Fibroblast of upper back skin (primary cell): ENCODE data around the gene PHGDH.

Experiments
- DNase-seq: peaks from one replicate; pipeline ENCODE4 v3.0.0-alpha.2; 2013

PHGDH gene

DNA sequence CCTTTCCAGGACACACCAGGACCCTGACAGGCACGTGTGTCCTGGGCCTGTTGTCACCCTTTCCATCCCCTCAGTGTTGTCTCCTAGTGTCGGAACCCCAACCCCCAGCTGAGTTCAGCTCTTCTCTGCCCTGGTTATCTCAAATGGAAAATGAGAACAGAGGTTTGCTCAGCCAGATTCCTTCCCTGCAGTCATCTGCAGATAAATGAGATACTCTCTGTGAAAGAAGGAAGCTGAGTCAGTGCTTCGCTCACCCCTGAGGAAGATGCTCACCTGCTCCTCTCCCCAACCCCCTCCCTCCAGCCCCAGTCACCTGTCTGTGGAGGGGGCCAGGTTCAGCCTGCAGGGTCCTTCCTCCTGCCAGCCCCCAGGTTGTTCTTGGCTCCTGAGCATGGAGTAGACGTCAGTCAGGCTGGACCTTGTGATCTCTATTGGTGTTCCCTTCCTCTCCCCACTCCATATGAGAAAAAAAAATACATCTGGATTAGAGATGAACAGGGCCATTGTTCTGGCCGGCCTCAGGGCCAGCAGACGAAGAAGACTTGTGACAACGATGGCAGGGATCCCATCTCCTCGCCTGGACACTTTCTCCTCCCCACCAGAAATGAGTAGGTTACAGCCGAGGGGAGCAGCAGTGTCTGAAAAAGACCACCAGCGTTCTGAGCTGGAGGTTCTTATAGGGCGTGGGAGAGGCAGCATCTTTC lies 20.9 kb downstream of the PHGDH start:
- DNase-seq: no peak

DNA sequence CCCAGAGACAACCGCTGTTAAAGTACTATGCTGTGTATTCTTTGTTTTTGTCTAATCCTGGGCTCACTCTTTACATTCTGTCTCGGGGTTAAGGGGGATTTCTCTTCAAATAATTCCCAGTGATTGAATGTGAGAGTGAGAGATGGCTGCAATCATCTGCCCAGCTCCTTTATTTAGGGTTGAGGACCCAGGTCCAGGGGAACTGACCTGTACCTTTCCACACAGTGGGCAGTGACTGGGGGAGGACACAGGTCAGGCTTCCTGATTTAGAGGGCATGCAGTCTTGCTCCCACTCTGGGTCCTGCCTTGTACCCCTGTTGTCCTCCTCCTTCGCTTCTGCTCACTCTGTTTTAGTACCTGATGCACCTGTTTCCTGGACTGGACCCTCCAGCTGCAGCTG lies 22.0 kb downstream of the PHGDH start:
- no peak for DNase-seq

DNA sequence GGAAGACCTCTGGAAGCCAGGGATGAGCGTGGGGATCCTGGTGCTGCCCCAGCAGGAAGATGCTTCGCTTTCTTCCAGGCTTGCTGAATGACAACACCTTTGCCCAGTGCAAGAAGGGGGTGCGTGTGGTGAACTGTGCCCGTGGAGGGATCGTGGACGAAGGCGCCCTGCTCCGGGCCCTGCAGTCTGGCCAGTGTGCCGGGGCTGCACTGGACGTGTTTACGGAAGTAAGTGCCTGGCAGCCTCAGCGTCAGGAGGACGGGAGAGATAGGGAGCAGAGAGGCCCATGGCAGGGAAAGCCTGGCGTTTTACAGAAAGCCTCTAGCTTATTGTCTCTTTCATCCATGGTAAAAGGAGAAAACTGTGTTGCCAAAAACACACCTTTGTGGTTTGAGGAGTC lies 23.5 kb downstream of the PHGDH start:
- DNase-seq: no peak

DNA sequence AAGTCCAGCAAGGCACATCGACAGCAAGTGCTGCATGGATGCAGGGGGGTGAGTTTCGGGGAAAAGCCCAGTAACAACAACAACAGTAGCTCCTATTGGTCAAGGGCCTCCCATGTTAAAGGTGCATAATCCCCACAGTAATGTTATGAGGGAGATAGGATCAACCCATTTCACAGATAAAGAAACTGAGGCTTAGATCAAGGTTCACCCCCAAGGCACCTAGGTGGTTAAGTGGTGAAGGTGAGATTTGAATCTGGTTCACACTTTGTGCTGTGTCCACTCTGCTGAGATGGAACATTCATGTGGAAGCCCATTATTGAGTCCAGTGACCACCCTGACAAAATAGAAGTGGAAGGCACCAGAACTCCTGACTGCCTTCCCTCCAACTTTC lies 24.9 kb downstream of the PHGDH start:
- DNase-seq: no peak

GRCh38 chr1:119737040-119737682 lies 25.4 kb downstream of the PHGDH start:
- DNase-seq: no peak

DNA sequence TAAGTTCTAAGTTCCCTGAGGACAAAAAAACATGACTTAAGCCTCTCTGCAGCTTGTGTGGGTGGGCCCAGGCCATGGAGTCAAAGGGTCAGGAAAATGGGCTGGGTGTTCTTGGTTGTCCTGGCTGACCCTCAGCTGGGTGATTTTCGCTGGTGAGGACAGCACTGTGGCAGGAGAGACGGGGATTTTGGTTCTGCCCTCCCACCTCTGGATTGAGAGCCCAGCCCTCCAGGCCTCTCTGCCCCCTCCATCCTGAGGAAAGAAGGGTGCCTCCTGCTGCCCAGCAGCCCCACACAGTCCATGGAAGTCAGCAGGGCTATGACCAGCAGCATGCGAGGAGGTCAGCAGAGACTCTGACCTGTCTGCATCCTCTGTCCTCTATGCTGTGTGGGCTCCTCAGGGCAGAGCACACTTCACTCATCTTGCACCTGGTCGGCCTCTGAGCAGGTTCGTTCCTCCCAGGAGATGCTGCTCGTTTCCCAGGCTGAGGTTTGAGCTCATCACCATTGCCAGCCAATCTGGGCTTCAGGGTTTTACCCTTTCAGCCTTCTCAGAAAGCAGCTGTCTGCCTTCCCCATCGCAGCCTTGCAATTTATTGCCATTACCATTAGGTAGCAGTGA lies 26.5 kb downstream of the PHGDH start:
- DNase-seq: no peak

GRCh38 chr1:119739150-119739549 lies 27.4 kb downstream of the PHGDH start:
- no peak for DNase-seq

DNA sequence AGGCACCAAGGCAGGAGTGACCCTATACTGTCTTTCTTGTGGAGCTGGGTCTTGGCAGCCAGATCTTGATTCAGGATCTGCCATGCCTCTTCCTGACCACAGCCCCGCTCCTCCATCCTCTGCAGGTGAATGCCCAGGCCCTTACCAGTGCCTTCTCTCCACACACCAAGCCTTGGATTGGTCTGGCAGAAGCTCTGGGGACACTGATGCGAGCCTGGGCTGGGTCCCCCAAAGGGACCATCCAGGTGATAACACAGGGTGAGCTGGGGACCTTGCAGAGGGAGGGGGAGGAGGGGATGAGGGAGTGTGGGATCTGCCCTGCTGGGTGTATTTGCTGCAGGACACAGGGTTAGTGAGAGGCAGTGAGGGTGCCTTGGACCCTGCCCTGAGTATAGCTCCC lies 28.5 kb downstream of the PHGDH start:
- no peak for DNase-seq

DNA sequence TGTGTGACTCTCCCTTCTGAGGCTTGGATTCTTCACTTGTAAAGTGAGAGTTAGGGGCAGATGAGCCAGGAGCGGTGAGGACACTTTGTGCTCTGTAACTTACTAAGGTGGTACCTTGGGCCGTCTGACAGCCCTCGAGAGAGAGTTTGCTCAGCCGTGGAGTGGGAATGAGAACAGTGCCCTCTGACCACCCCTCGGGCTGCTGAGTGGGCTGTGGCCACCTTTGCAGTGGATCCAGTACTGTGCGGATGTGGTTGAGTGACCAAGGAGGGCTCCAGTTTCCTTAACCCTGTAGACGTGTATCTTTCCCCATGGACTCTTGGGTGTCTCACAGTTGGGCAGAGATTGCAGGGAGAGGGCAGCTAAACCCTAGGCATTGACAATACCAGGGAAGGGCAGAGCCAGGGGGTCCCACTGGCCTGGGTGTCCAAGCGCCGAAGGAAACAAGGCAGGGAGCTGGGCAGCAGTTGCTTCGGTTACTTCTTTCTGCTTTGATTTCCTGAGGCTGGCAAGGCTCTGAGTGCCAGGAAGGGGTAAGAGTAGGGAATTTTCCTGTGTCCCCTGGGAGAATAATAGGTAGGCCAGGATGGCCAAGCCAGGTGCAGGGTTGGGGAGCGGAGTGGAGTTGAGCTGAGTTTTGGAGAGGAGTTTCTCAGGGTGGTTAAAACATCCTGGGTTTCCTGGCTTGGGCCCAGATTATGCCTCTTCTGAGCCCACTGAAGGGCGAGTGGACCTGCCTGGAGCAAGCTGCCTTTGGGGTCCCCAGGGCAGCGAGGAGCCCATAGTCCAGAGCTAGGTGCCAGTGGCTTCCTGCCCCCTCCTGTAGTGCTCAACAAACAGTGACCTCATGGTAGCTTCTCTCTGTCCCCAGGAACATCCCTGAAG lies 29.4 kb downstream of the PHGDH start:
- no peak for DNase-seq

DNA sequence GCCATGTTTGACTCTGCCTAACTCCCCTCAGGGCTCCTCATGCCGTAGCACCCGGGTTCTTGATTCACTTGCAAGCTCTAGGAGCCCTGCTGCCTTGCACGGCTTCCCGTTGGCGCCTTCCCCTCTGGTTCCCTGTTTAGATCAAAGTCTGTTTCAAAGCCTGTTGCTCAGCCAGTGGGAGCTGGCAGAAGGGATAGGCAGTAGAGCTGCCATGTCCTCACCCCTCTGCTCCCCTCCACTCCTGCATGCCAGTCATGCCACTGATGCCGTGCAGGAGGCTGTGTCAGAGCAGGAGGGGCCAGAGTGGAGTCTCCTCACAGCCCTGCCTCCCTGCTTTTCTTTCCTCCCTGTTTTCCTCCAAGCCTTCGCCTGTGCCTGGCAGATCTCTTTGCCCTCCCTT lies 30.5 kb downstream of the PHGDH start:
- DNase-seq: peak; percentile 25

DNA sequence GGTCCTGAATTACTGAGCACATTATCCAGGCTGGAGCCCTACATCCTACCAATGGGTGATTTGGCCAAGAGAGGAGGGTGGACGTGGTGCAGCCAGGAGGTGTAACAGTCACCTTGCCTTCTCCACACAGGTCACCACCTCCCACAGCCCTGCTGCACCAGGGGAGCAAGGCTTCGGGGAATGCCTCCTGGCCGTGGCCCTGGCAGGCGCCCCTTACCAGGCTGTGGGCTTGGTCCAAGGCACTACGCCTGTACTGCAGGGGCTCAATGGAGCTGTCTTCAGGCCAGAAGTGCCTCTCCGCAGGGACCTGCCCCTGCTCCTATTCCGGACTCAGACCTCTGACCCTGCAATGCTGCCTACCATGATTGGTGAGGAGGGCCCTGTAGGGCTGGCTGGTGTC lies 30.9 kb downstream of the PHGDH start:
- DNase-seq: no peak

DNA sequence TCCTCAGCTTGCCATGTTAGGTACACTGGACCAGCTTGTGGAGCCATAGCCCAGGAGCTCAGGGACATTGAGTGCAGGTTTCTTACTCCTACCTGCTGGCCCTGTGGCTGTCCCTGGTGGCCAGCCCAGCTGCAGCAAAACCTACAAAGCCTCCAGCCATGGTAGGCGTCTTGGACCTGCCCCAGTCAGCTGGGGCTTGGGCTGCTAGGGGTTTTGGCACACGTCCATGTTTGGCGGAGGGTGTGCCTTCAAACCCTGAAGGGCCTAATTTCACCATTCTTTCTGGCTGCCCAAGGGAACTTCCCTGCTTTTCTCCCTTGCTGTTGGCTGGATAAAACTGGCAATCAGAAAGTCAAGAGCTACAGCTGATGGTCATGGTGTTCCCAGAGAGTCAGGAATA lies 31.6 kb downstream of the PHGDH start:
- DNase-seq: peak; percentile 10

GRCh38 chr1:119743776-119744597 lies 32.3 kb downstream of the PHGDH start:
- DNase-seq: peak; percentile 73

DNA sequence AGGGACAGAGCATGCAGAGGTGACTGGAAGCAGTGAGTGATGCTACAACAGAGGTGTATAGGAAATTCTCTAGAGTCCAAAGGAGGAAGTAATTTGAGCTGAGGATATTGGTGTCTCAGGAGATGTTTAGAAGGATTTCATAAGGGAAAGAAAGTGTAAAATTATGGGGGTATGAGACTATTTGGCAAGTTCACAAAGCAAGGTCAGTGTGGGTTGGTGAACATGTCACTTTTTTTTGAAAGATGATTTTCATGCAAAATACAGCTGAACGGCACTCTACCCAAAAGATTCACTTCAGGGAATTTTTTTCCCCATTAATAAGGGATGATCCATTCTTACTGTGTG lies 32.8 kb downstream of the PHGDH start:
- DNase-seq: no peak

DNA sequence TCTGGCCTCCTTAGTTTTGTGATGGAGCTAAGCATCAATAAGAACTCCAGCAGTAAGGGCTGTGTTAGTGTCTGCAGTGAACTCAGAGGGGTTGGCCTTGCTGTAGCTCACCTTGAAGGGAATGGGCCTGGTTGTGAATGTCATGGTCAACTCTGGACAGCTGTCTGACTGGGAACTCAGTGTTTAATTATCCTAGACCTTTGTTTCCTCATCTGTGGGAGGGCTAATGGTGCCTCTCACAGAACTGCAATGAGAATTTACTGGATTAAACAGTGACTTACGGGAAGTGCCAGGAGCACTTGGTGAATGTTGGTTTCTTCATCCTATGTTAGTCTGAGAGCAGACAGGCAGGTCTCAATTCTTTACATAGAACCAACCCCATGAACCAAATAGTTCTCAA lies 33.3 kb downstream of the PHGDH start:
- DNase-seq: no peak

GRCh38 chr1:119747451-119747850 lies 35.7 kb downstream of the PHGDH start:
- DNase-seq: no peak

DNA sequence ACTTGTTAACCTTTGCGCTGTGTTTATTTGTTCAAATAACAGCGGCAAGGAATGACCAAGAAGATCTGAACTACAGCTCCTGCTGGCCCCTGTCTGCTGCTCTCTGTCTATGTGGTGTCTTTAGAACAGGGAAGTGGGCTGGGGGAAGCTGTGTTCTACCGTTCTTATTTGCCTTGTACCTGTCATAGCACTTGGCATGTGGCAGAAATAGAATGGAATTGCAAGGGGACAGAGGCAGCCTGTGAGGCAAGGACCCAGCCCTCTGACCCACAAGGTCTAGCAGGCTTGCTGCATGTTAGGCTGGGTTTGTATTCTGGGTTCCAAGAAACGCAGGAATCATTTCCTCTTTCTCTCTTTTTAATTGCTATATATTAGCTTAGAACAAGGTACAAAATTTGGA lies 36.3 kb downstream of the PHGDH start:
- DNase-seq: no peak

DNA sequence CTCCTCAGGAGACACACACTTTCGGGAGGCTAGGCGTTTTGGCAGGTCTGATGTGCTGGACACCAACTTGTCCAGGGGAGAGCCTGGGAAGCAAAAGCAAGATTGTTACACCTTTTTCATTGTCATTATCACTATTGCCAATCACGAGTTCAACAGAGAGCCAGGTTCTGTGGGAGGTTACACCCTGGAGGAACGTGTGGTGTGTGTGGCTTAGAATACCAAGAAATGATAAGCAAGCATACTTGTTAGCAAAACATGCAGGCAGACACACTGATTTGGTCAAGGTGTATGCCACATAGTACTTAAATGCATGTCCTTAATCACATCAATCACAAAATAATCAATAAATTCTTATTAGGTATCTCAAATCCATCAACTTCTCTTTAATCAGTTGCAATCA lies 40.9 kb downstream of the PHGDH start:
- no peak for DNase-seq

- DNase-seq: no peak
Observed at GRCh38 chr1:119758584-119758983, 46.9 kb downstream of the PHGDH start.

DNA sequence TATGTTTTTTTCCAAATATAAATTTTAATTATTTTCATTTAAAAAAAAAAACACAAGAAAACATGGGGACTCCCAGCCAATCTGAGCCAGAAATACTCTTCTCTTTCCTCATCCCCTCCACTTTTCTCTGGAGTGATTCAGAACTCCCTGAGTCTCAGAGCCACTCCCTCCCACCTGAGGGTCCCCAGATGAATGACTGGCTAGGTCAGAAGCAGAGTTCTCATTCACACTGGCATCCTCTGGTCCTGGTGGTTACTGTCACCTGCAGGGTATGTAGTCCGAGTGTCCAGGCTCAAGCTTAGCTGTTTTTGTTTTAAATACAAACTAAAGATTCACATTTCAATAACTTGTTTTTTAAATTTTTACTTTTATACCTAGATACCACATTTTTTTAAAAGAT lies 50.7 kb downstream of the PHGDH start:
- no peak for DNase-seq

- DNase-seq: no peak
Observed at GRCh38 chr1:119762953-119763352, 51.2 kb downstream of the PHGDH start.

GRCh38 chr1:119764220-119764619 lies 52.5 kb downstream of the PHGDH start:
- DNase-seq: no peak

GRCh38 chr1:119766374-119766794 lies 54.6 kb downstream of the PHGDH start:
- no peak for DNase-seq
